Nephron (organoid): ENCODE measurements around the gene GPR142.

Experiments used
- H3K27ac Mint-ChIP-seq, 3 experiments: 2 replicates each; pipeline ENCODE4 v1.8.0; 2020; ENCODE audit warnings: mixed read lengths in 3 of 3, mild to moderate bottlenecking in 2 of 3, moderate library complexity in 1 of 3
- H3K27me3 Mint-ChIP-seq: 2 replicates; pipeline ENCODE4 v1.8.0; 2021; ENCODE audit warnings: low read depth, mild to moderate bottlenecking, moderate library complexity, mixed read lengths
- H3K36me3 Mint-ChIP-seq: 2 replicates; pipeline ENCODE4 v1.8.0; 2020; ENCODE audit warnings: low read depth, mixed read lengths
- H3K4me1 Mint-ChIP-seq: 2 replicates; pipeline ENCODE4 v1.8.0; 2020; ENCODE audit warnings: mixed read lengths
- H3K4me3 Mint-ChIP-seq, 3 experiments: 2 replicates each; pipeline ENCODE4 v1.8.0; 2020; ENCODE audit warnings: mild to moderate bottlenecking in 3 of 3, mixed read lengths in 3 of 3, moderate library complexity in 2 of 3
- H3K9me3 Mint-ChIP-seq: 2 replicates; pipeline ENCODE4 v1.8.0; 2020; ENCODE audit warnings: mixed read lengths
- TF ChIP-seq, protein P1 (sequence below), 3 experiments: fragments of 200-600 bp; sonication (generic); IDR thresholded peaks; one replicate each; pipeline ENCODE4 v1.5.0; 2021; ENCODE audit warnings: antibody characterized with exemption in 3 of 3; ENCODE audit not compliant: unreplicated experiment in 3 of 3

Gene GPR142

GRCh38 chr17:74353446-74354060, 13.8 kb upstream of the GPR142 start:
- H3K27ac Mint-ChIP-seq = no peak overlapping the region
- no peaks in the 10 kb centered on the region for H3K9me3 Mint-ChIP-seq
- TF ChIP-seq, protein P1, sequence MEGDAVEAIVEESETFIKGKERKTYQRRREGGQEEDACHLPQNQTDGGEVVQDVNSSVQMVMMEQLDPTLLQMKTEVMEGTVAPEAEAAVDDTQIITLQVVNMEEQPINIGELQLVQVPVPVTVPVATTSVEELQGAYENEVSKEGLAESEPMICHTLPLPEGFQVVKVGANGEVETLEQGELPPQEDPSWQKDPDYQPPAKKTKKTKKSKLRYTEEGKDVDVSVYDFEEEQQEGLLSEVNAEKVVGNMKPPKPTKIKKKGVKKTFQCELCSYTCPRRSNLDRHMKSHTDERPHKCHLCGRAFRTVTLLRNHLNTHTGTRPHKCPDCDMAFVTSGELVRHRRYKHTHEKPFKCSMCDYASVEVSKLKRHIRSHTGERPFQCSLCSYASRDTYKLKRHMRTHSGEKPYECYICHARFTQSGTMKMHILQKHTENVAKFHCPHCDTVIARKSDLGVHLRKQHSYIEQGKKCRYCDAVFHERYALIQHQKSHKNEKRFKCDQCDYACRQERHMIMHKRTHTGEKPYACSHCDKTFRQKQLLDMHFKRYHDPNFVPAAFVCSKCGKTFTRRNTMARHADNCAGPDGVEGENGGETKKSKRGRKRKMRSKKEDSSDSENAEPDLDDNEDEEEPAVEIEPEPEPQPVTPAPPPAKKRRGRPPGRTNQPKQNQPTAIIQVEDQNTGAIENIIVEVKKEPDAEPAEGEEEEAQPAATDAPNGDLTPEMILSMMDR (IDR thresholded peaks at IDR 0.05; ENCODE audit: unreplicated experiment in 3 of 3) = no peak
- H3K36me3 Mint-ChIP-seq = no peaks in the 10 kb centered on the region
- peaks cover 91% of the 10 kb centered on the region for H3K27me3 Mint-ChIP-seq
- H3K4me3 Mint-ChIP-seq = no peak overlapping the region
- no peaks in the 10 kb centered on the region for H3K4me1 Mint-ChIP-seq

DNA sequence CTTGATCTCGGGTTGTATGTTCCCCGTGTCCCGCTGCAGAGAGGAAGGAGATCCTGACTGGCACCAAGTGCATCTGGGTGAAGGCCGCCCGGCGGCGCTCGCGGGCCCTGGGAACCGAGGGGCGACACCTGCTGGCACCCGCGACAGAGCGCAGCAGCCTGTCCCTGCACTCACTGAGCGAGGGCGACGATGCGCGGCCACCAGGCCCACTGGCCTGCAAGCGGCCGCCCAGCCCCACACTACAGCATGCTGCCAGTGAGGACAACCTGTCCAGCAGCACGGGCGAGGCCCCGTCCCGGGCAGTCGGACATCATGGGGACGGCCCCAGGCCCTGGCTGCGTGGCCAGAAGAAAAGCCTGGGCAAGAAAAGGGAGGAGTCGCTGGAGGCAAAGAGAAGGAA, 13.2 kb upstream of the GPR142 start:
- H3K4me1 Mint-ChIP-seq = no peaks in the 10 kb centered on the region
- TF ChIP-seq, protein P1 (IDR thresholded peaks at IDR 0.05; ENCODE audit: unreplicated experiment in 3 of 3) = peak; percentile 52 to 81 (median 59)
- H3K9me3 Mint-ChIP-seq = no peaks in the 10 kb centered on the region
- H3K27ac Mint-ChIP-seq = no peak overlapping the region
- H3K27me3 Mint-ChIP-seq = peaks cover 92% of the 10 kb centered on the region
- H3K36me3 Mint-ChIP-seq = no peaks in the 10 kb centered on the region
- no peak overlapping the region for H3K4me3 Mint-ChIP-seq

DNA sequence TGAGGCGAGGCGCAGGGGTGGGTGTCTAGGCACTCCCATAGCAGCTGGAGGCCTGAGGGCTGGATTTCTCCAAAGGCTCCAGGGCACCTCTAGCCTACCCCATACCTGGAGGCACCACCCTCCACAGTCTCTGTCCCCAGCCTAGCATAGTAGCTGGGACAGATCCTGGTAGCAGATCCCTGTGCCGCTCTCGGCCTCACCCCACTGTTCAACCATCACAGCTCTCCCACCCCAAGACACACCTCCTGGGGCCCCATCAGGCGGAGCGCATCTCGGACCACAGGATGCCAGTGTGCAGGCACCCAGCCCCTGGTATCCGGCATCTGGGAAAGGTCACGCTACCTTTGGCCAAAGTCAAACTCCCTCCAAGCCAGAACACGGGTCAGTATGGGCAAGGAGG, 12.7 kb upstream of the GPR142 start:
- Mint-ChIP-seq H3K4me3 (no peak overlapping the region), H3K36me3 (no peaks in the 10 kb centered on the region), H3K4me1 (no peaks in the 10 kb centered on the region), H3K27me3 (peaks cover 92% of the 10 kb centered on the region), H3K27ac (no peak overlapping the region), H3K9me3 (no peaks in the 10 kb centered on the region)
- TF ChIP-seq, protein P1 (IDR thresholded peaks at IDR 0.05; ENCODE audit: unreplicated experiment in 3 of 3) = no peak

- Mint-ChIP-seq H3K4me3 (no peak overlapping the region), H3K27ac (no peak overlapping the region), H3K36me3 (no peaks in the 10 kb centered on the region), H3K4me1 (no peaks in the 10 kb centered on the region), H3K9me3 (no peaks in the 10 kb centered on the region), H3K27me3 (peaks cover 88% of the 10 kb centered on the region)
- TF ChIP-seq, protein P1 (IDR thresholded peaks at IDR 0.05; ENCODE audit: unreplicated experiment in 3 of 3) = no peak
Measured at GRCh38 chr17:74355065-74355464, 12.2 kb upstream of the GPR142 start.

GRCh38 chr17:74356646-74357465, 10.4 kb upstream of the GPR142 start:
- no peak overlapping the region for H3K27ac Mint-ChIP-seq
- TF ChIP-seq, protein P1 (IDR thresholded peaks at IDR 0.05; ENCODE audit: unreplicated experiment in 3 of 3) = no peak
- peaks cover 77% of the 10 kb centered on the region for H3K27me3 Mint-ChIP-seq
- H3K36me3 Mint-ChIP-seq = no peaks in the 10 kb centered on the region
- H3K4me1 Mint-ChIP-seq = peaks cover 14% of the 10 kb centered on the region
- no peaks in the 10 kb centered on the region for H3K9me3 Mint-ChIP-seq
- H3K4me3 Mint-ChIP-seq = peak overlapping the region in 1 of 3 experiments; percentile 19
